HG03060 (cell line): ENCODE data around the gene TCEAL3.
"Not testable (repeated sequence)": the region's sequence is repeated elsewhere in the genome, so short reads cannot be mapped to it uniquely, and the experiment has no call there.

Experiments
- ATAC-seq: cut with Tn5 transposase; IDR thresholded peaks from one replicate; pipeline ENCODE4 v1.9.1; 2021; ENCODE audit warnings: low read depth, moderate number of reproducible peaks; ENCODE audit not compliant: unreplicated experiment

TCEAL3 gene

GRCh38 chrX:103616676-103617186 is 9.0 kb downstream of the TCEAL3 start:
- ATAC-seq, result no peak

GRCh38 chrX:103624111-103624510 is 16.3 kb downstream of the TCEAL3 start:
- ATAC-seq, result no peak

- ATAC-seq, result no peak
These were observed 19.1 kb downstream of the TCEAL3 start for GRCh38 chrX:103626855-103627254.

GRCh38 chrX:103628386-103629317 is 20.9 kb downstream of the TCEAL3 start, which contains the start of gene TCEAL1:
TCEAL1 (plus strand) TSS chrX:103628975; CDS start chrX:103629917, 942 bp downstream.
- no peak for ATAC-seq

GRCh38 chrX:103629318-103630170 is 21.8 kb downstream of the TCEAL3 start:
- no peak for ATAC-seq

GRCh38 chrX:103630171-103630511 is 22.4 kb downstream of the TCEAL3 start:
- ATAC-seq, result no peak

- ATAC-seq, result no peak
These were observed 23.4 kb downstream of the TCEAL3 start for GRCh38 chrX:103631145-103631544.

GRCh38 chrX:103635436-103635835 is 27.7 kb downstream of the TCEAL3 start:
- ATAC-seq, result no peak

GRCh38 chrX:103637604-103638338 is 30.0 kb downstream of the TCEAL3 start:
- no peak for ATAC-seq

GRCh38 chrX:103638479-103639346 is 30.9 kb downstream of the TCEAL3 start:
- not testable (repeated sequence) for ATAC-seq

GRCh38 chrX:103640401-103641155 is 32.8 kb downstream of the TCEAL3 start:
- ATAC-seq, result no peak

- no peak for ATAC-seq
These were observed 36.4 kb downstream of the TCEAL3 start for GRCh38 chrX:103644125-103644524.

- ATAC-seq, result no peak
These were observed 39.9 kb downstream of the TCEAL3 start for GRCh38 chrX:103647630-103648029.

GRCh38 chrX:103651151-103651773 is 43.5 kb downstream of the TCEAL3 start:
- no peak for ATAC-seq

- not testable (repeated sequence) for ATAC-seq
These were observed 47.7 kb downstream of the TCEAL3 start for GRCh38 chrX:103655230-103656000.

- ATAC-seq, result no peak
These were observed 48.9 kb downstream of the TCEAL3 start for GRCh38 chrX:103656617-103657016.

GRCh38 chrX:103657066-103657465 is 49.3 kb downstream of the TCEAL3 start:
- not testable (repeated sequence) for ATAC-seq
